CD4-positive, alpha-beta T cell treated with Interleukin-15 for 4 hours (primary cell): Measurements from ENCODE around the gene MAP3K8.

Source experiments
- DNase-seq: peaks from one replicate; pipeline ENCODE4 v3.0.0-alpha.2; 2020; ENCODE audit warnings: low spot score

The MAP3K8 gene

DNA sequence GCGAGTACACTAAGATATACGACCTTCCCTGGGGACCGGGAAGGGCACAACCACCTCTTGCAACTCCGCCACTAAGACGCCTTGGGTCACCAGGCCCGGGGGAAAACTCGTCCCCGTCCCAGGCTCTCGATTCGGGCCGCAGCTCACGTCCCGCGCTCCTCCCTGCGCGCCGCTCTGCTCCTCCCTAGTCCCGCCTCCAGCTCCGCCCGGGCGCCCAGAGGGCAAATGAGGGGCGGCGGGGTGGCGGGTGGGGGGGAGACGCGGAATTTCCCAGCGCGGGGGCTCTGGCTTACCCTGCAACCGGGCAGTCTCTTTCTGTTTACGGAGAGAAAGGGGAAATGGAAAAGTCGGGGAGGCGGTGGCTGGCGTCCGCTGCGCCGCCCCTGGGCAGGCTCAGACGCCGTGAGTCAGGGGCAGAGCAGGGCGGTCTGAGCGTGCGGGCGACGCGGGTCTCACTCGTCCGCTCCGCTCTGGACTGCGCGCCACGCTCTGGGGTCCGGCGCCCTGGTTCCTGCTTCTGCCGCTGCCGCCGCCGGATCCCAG is at the start of gene MAP3K8:
MAP3K8 (plus strand) TSS at position 455 of the 543 bp plus-strand sequence. CDS start 4,755 bp downstream, outside the sequence.
- DNase-seq, result peak; percentile 83

DNA sequence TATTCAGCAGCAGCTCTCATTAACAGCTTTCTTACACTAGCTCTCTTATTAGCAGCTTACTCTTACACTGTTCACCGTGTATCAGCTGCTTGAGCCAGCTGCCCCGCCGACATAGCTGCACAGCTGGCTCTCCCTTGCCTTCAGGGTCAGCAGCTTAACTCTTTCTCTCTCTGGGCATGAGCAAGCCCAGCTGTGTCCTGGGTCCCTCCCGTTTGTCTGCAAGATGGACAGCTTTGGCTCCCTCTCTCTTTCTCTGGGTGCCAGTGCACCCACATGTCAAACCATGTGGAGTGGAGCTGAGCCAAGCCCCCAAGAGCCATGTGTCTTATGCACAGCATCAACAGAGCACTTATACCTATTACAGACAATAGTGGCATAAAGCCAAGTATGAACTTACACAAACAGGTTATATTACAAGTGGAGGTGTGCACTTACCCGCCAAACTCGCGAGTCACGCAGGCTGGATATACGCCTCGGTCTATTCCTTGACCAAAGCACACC is 49.2 kb upstream of the MAP3K8 start:
- DNase-seq, result no peak

DNA sequence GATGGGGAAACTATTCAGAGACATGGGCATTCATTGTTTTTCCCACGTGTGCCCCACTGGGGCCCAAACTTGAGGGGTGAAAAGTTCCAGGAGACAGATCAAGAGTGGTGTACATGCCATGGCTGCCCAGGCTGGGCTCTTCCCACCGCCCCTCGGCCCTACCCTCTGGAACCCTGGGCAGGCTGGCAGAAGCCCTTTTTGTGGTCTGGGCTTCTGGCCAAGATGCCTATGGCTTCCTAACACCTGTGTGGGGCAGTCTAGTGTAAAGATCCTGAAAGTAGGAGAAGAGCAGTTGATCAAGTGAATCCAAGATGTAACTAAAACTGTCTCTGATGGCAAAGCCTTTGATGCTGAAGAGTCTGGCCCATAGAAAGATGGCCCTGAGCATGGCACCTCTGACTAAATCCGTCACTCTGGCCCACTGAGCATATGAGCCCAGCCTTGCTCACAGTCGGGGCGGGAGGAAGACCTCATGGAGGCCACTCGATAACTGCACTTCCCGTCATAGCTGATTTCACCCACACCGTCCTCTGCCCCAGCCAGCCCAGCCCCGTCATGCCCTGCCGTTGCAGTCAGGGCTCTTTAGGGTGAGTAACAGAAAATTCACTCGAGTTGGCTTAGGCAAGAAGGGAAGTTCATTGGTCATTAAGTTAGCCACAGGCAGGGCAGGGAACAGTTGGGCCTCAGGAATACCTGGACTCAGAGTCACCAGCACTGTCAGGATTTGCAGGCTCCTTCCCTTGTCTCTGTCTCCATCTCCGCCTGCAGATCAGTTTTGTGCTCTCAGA is 47.0 kb upstream of the MAP3K8 start:
- DNase-seq, result no peak

DNA sequence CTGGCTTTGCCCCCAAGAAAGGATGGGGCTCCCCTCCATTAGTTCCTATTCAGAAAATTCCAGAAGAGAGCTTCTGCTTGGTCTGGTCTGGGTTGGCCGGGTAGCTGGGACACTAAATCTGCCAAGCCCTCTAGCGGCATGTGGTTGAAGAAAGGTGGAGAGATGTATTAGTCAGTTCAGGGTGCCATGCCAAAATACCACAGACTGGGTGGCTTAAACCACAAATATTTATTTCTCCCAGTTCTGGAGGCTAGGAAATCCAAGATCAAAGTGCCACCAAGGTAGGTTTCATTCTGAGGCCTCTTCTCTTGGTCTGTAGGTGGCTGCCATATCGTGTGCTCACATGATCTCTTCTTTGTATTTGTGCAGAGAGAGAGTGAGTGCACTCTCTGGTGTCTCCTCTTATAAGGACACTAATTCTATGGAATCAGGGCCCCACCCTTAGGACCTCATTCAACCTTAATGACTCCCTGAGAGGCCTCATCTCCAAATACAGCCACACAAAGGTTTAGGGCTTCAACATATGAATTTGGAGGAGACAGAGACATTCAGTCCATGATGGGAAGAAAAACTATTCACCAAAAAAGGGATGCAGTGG is 46.2 kb upstream of the MAP3K8 start:
- DNase-seq, result no peak

DNA sequence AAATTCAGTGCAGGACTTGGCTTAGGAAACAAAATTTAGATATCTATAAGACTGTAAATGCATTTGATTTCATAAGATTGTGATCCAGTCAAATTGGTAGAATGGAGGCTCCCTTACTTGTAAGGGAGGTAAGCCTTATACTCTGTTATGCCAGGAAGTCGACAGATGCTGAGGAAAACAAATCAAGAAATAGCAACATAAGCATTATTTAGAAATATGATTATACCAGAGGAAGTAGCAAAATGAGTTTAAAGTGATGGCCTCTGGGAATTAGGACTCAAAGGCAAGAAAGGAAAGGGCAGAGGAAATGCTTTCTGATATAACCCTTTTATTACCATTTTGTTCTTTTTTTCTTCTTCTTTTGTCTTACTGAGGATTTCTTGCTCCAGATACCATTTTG is 44.4 kb upstream of the MAP3K8 start:
- DNase-seq, result no peak

DNA sequence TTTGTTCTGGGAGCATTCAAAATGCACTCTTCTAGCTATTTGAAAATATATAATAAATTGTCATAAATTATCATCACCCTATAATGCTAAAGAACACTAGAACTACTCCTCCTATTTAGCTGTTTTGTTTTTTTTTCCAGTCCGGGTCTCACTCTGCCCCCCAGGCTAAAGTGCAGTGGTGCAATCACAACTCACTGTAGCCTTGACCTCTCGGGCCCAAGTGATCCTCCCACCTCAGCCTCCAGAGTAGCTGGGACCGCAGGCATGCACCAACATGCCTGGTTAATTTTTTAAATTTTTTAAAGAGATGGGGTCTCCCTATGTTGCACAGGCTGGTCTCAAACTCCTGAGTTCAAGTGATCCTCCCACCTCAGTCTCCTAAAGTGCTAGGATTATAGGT is 43.8 kb upstream of the MAP3K8 start:
- no peak for DNase-seq

DNA sequence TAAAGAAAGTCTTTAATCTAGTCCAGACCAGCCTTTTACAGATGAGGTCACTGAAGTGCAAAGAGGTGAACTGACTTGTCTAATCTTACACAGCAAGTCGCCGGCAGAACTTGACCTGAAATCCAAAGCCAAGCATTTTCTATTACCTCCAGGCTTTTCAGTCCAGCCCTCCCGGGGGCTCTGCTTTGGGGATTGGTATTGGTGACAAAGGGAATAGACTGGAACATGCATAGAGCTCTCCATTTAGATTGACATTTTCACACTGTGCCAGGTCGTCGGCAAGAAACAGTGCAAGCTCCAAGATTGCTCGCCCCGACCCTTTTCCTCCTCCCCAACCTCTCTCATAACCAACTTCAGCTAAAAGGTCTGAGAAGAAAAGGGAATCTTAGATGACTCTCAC is 42.7 kb upstream of the MAP3K8 start:
- DNase-seq, result no peak

DNA sequence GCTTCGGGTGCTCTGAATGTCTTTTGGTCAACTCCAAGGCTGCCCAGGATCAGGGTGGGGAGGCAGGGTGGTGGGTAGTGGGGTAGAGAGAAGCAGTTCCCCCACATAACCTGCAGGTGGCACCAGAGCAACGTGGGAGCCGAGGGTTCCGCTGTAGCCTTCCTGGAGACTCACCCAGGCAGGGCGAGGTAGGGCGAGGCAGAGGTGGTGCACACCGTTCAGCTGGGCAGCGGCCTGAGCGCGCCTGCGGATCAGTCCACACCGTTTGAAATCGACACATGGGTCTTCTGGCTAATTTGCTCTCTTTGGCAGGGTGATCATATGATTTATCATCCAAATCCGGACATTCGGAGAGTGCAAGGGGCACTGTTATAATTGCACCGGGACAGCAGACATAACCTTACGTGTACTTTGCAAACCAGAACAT is 41.4 kb upstream of the MAP3K8 start:
- peak; percentile 70 for DNase-seq

DNA sequence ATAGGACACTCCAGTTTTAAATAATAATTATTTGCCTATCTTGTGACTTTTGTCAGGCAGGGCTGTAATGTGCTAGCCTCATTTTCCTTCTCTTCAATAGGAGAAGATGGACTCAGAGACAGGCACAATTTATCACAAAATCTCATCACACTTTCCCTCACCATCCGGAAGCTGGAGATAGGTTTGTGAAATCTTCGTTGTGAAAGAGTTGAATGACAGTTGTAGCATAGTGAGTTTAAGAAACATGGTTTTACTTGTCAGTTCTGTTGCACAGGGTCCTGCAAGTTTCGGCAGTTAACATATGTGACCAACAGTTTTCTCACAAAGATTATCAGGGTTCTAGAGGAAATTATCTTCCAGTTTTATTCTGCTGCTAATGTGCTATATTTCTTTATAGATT is 37.7 kb upstream of the MAP3K8 start:
- no peak for DNase-seq

DNA sequence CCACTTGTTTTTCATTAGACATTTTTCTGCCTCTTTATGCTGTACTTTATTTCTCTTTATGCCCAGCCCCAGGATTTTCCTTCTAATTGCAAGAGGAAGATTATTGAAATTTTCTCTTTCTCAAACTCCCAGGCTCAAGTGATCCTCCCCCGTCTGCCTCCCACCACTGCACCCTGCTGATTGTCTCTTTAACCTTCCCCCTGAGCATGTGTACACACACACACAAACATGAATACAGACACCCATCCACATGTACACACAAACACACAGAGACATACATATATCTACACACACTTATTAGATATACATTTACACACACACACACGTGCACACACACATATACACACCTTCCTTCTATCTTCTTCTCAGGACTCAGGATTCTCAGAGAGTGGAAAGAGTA is 37.3 kb upstream of the MAP3K8 start:
- no peak for DNase-seq

DNA sequence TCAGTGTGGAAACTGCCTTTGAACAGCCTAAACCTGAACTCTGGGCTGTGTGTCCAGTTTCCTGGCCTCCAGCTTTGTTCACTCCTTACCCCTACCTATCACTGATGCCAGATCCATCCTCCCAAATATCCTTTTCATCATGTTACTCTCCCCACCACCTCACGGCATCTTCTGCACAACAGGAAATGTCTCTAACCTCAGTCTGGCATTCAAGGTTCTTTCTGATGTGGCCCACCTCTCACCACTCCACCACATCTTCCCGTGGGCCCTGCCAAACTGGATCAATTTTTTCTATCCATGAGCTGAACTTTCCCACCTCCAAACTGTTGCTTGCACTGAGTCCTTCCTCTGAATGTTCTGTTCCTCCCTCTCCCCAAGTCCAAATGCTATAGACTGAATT is 35.8 kb upstream of the MAP3K8 start:
- no peak for DNase-seq

DNA sequence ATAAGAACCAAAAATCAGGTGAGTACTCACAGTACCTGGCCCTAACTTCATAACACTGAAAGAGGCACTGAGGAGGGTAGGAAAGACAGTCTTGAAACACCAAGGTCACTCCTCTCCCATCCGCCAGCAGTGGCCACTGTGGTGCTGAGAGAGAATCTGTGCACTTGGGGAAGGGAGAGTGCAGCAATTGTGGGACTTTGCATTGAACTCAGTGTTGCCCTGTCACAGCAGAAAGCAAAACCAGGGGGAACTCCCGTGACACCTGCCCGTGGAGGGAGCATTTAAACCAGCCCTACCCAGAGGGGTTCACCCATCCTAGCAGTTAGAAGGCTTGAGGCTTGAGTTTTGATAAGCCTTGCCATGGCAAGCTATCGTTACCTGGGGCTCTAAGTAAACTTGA is 35.2 kb upstream of the MAP3K8 start:
- DNase-seq, result no peak

DNA sequence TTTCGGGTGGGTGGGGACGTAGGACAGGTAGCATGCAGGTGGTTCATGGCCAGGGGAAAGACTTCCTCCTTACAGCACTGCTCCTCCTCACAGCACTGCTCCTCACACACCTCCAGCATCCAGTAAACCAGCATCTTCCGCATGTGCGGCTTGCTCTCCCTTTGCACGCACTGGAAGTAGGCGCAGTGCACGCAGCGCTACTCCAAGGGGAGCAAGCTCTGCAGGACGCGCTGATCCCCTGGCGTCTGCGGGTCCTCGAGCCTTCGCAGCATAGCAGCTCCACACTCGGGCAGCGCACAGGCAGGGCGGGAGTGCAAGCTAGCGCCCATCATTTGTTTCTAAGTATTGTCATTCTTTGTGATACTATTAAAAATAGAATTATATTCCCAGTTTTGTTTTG is 30.5 kb upstream of the MAP3K8 start:
- DNase-seq, result no peak

DNA sequence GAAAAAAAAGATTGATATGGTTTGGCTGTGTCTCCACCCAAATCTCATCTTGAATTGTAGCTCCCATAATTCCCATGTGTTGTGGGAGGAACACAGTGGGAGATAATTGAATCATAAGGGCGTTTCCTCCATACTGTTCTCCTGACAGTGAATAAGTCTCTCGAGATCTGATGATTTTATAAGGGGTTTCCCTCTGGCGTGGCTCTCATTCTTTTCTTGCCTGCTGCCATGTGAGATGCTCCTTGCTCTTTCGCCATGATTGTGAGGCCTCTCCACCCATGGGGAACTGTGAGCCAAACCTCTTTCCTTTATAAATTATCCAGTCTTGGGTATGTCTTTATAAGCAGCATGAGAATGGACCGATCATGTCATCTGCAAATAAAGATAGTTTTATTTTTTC is 29.4 kb upstream of the MAP3K8 start:
- DNase-seq, result no peak

DNA sequence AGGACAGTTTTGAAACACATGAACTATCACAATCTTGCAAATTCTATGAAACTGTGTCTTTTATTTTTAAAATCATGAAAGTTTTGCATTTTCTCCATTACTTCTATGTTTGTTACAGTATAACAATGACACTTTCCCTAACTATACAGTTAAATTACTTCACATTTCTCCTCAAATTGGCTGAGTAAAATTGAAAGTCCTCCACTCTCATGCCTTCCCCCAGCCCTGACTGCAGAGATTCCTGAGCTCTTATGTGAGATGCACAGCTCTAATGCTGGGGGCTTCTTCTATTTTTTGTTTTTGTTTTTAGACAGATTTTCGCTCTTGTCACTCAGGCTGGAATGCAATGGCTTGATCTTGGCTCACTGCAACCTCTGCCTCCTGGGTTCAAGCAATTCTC is 22.7 kb upstream of the MAP3K8 start:
- no peak for DNase-seq

DNA sequence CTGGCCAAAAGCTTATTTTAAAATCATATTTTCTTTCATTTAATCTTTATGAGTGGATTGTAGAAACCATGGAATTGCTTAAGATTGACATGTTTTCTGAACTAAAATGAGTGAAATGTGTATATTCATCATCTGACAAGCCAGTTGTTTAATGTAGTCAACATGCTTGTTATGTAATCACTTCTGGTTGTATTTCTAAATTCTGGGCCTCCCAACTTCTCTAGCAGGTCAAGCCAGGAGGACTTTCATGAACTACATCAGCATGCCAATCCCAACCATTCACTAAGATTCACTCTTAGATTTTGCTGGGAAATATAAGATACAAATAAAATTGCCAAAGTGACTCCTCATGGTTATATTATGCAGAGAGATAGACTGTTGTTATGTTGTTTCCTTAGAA is 21.1 kb upstream of the MAP3K8 start:
- no peak for DNase-seq

DNA sequence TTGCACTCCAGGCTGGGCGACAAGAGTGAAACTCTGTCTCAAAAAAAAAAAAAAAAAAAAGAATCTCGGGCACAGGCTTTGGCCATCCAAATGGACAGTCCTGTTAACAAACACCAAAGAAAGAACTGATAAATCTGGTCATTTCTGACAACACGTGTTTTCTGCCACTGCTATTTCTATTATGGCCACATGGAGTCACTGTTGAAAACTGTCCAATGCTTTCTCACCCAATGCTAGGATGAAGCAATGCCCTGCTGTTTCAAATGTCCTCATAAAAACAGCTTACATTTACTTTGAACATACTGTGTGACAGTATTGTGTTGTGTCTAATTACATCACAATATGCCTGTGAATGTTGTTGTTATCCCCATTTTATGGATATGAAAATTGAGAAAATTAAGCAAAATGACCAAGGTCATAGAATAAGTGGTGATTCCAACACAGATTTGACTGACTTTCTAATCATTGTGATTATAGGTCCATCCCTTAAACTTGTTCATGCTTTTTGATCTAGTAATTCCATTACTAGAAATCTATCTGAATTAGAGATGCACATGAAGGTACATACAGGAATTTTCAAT is 19.9 kb upstream of the MAP3K8 start:
- peak; percentile 64 for DNase-seq

DNA sequence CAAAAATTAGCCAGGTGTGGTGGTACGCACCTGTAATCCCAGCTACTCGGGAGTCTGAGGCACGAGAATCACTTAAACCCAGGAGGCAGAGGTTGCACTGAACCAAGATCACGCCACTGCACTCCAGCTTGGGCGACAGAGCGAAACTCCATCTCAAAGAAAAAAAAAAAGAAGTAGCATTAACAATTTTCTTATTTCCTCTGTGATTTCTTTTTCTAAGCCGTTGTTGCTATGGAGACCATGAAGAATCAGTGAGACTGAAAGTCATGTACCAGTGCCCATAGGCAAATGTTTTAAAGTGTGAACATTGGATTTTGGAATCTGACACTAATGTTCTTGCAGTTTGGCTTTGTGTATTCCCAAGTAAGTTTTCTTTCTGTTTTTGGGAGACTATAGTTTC is 18.4 kb upstream of the MAP3K8 start:
- no peak for DNase-seq

DNA sequence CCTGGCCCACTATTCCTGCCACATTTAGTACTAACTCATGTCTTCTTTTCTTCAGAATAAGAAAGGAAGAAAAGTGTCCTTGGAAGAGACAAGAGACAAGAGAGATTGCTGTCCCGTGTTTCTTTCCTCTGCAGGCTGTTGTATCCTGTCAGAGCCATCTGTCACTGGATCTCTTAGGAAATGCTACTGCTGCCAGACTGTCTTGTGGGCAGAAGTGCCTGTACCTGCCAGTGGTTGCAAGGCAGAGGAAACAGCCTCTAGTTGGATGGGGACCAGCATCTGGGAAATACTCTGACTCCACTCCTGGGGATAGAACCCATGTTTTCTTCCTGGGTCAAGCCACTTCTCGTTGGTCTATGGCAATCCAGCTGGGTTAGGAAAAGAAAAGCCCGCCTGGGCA is 16.7 kb upstream of the MAP3K8 start:
- DNase-seq, result no peak

DNA sequence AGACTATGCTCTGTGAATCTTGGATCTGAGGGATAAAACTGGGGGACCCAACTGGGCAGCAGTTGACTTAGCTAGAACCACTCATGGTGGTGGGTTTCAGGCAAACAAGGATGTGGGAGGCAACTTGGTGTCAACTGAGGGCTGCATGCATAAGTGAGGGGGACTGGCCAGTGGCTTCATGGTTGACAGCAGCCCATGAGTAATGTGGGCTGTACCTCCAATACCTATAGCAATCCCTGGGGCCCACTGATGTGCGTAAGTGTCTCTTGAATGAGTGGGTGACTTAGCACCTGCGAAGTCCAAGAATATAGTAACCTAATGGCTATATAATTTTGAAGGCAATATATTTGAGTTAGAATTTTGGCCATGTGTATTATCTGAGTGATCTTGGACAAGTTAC is 13.7 kb upstream of the MAP3K8 start:
- DNase-seq, result no peak

DNA sequence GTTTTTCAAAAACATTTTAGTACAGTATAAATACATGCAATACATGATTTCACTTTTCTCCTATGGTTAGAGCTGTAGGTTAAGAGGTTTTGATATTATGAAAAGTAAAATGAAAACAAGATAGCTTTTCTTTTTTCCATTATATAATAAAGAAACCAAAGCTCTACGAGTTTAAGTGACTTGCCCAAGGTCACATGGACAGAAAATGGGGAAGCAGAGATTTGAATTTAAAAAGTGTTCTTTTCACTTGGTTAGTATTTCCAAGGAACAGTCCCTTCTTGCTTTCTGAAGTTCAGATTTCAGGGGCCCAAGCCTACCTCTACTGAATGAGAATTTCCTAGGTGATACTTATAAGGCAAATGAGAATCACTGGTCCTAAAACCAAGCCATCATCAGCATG is 13.2 kb upstream of the MAP3K8 start:
- no peak for DNase-seq

DNA sequence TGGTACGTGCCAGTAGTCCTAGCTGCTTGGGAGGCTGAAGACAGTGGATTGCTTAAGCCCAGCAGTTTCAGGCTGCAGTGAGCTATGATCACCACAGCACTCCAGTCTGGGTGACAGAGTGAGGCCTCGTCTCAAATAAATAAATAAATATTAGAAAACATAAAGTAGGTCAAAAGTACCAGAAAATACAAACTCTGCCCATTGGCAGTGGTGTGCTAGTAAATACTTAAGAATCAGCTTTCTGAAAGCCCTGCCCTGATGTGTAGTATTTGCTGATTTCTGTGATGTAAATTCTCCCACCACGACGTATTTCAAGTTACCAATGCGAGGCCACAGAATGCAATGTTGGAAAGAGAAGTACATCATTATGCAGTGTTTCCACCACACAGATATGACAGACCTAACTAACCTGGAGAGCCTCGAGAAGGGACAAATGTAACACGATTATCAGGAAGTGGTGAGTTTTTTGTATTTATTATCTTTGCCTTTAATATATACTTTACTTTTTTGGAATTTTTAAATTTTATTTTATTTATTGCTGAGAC is 11.8 kb upstream of the MAP3K8 start:
- DNase-seq, result no peak
